T47D (cell line): ENCODE results near the gene FALEC.
A peak's percentile ranks its signal among the peaks of the same experiment; 100 is the strongest.
"Not testable (repeated sequence)": the region's sequence is repeated elsewhere in the genome, so short reads cannot be mapped to it uniquely, and the experiment has no call there.

Experiments used
- DNase-seq, 2 experiments: peaks; one replicate each; pipeline versions ENCODE4 v3.0.0 to v3.0.0-alpha.2; 2011 to 2012; ENCODE audit warnings: low read depth in 1 of 2, low spot score in 1 of 2
- JUND ChIP-seq: IDR thresholded peaks from 2 replicates; pipeline ENCODE4 v1.6.1; 2012; ENCODE audit warnings: low read depth
- in situ Hi-C: cut with HindIII; loops from 2 replicates; pipeline ENCODE4 v1.10.0; 2016; ENCODE audit warnings: low sequenced_read_pairs, low pct_unique_long_range_greater_than_20kb

FALEC gene

GRCh38 chr1:150567341-150567716, 51.8 kb downstream of the FALEC start:
- in situ Hi-C loops = no loop called here
- TF ChIP-seq JUND = no peak
- DNase-seq = no peak

GRCh38 chr1:150567717-150568593, 52.4 kb downstream of the FALEC start:
- peak; percentile 79 to 100 for DNase-seq
- TF ChIP-seq JUND = peak; percentile 97
- in situ Hi-C loops = no loop called here

- in situ Hi-C loops = no loop called here
- no peak for DNase-seq
- no peak for TF ChIP-seq JUND
Measured at GRCh38 chr1:150568594-150568966, 53.0 kb downstream of the FALEC start.

GRCh38 chr1:150572918-150573647, 57.5 kb downstream of the FALEC start:
- in situ Hi-C loops = no loop called here
- no peak for DNase-seq
- no peak for TF ChIP-seq JUND

- in situ Hi-C loops = not testable (repeated sequence)
Measured at GRCh38 chr1:150573648-150574071, 58.1 kb downstream of the FALEC start.

GRCh38 chr1:150574260-150575071, 58.9 kb downstream of the FALEC start:
- no peak for DNase-seq
- in situ Hi-C loops = no loop called here
- TF ChIP-seq JUND = no peak

More at GRCh38 chr1:150573648-150574071, 58.1 kb downstream of the FALEC start:
- DNase-seq = not testable (repeated sequence)

- TF ChIP-seq JUND = no peak
- in situ Hi-C loops = no loop called here
- DNase-seq = no peak
Measured at GRCh38 chr1:150575072-150575489, 59.5 kb downstream of the FALEC start.

- in situ Hi-C loops = no loop called here
- no peak for TF ChIP-seq JUND
- DNase-seq = no peak
Measured at GRCh38 chr1:150575518-150576366, 60.2 kb downstream of the FALEC start.

GRCh38 chr1:150576367-150576711, 60.8 kb downstream of the FALEC start:
- no peak for DNase-seq
- no peak for TF ChIP-seq JUND
- in situ Hi-C loops = no loop called here

- in situ Hi-C loops = no loop called here
- peak in 1 of 2 experiments; percentile 77 for DNase-seq
Measured at GRCh38 chr1:150576794-150577556, 61.4 kb downstream of the FALEC start.

GRCh38 chr1:150577557-150578271, 62.2 kb downstream of the FALEC start:
- in situ Hi-C loops = no loop called here
- TF ChIP-seq JUND = no peak
- DNase-seq = no peak

More at GRCh38 chr1:150576794-150577556, 61.4 kb downstream of the FALEC start:
- TF ChIP-seq JUND = no peak
